ENCODE data around the gene HBD. TPM values are rescaled to one million over a fixed set of nuclear protein-coding genes. Genes with fewer than 3 reads are reported as not detected.

HBD gene
- total and polyA plus RNA-seq, 11 donors, result 4.2 TPM; not detected in 10

- DNase-seq (no peak), ATAC-seq (no peak)
- no peaks in the 10 kb centered on the region for H3K36me3 ChIP-seq
- H3K4me3 ChIP-seq, result no peak overlapping the region
- peaks cover 0 to 3% (median 0%) of the 10 kb centered on the region in 9 donors for H3K27me3 ChIP-seq
- H3K4me1 ChIP-seq, result no peaks in the 10 kb centered on the region
- H3K27ac ChIP-seq, result no peak overlapping the region
- TF ChIP-seq, protein P1, sequence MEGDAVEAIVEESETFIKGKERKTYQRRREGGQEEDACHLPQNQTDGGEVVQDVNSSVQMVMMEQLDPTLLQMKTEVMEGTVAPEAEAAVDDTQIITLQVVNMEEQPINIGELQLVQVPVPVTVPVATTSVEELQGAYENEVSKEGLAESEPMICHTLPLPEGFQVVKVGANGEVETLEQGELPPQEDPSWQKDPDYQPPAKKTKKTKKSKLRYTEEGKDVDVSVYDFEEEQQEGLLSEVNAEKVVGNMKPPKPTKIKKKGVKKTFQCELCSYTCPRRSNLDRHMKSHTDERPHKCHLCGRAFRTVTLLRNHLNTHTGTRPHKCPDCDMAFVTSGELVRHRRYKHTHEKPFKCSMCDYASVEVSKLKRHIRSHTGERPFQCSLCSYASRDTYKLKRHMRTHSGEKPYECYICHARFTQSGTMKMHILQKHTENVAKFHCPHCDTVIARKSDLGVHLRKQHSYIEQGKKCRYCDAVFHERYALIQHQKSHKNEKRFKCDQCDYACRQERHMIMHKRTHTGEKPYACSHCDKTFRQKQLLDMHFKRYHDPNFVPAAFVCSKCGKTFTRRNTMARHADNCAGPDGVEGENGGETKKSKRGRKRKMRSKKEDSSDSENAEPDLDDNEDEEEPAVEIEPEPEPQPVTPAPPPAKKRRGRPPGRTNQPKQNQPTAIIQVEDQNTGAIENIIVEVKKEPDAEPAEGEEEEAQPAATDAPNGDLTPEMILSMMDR (IDR thresholded peaks at IDR 0.05), result no peak
- no peak for TF ChIP-seq POLR2A (IDR thresholded peaks at IDR 0.05)
- WGBS, 4 donors, result 66 to 76% (median 72%) methylated on average over 5 of the region's 5 CpGs
- intact Hi-C loops (cut with DNase I), result no loop called here
- H3K9me3 ChIP-seq, result no peaks in the 10 kb centered on the region
These were observed 6.2 kb downstream of the HBD start for GRCh38 chr11:5228124-5228523.

GRCh38 chr11:5227681-5228080, 6.6 kb downstream of the HBD start:
- TF ChIP-seq, protein P1 (IDR thresholded peaks at IDR 0.05), result no peak
- TF ChIP-seq POLR2A (IDR thresholded peaks at IDR 0.05), result no peak
- WGBS, 4 donors, result 28 to 39% (median 34%) methylated on average over 1 of the region's 1 CpG
- H3K36me3 ChIP-seq, result no peaks in the 10 kb centered on the region
- DNase-seq (no peak), ATAC-seq (no peak)
- no peak overlapping the region for H3K4me3 ChIP-seq
- H3K27me3 ChIP-seq, result peaks cover 0 to 4% (median 0%) of the 10 kb centered on the region in 9 donors
- no peaks in the 10 kb centered on the region for H3K9me3 ChIP-seq
- no peaks in the 10 kb centered on the region for H3K4me1 ChIP-seq
- no peak overlapping the region for H3K27ac ChIP-seq
- intact Hi-C loops (cut with DNase I), result no loop called here

DNA sequence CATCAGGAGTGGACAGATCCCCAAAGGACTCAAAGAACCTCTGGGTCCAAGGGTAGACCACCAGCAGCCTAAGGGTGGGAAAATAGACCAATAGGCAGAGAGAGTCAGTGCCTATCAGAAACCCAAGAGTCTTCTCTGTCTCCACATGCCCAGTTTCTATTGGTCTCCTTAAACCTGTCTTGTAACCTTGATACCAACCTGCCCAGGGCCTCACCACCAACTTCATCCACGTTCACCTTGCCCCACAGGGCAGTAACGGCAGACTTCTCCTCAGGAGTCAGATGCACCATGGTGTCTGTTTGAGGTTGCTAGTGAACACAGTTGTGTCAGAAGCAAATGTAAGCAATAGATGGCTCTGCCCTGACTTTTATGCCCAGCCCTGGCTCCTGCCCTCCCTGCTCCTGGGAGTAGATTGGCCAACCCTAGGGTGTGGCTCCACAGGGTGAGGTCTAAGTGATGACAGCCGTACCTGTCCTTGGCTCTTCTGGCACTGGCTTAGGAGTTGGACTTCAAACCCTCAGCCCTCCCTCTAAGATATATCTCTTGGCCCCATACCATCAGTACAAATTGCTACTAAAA, 7.5 kb downstream of the HBD start, which contains the start of gene HBB:
HBB (minus strand) TSS at position 340 of the 579 bp plus-strand sequence; CDS start at position 290, 50 bp downstream.
- ATAC-seq (no peak), DNase-seq (no peak)
- WGBS, 4 donors, result 74 to 84% (median 78%) methylated on average over 3 of the region's 3 CpGs
- TF ChIP-seq, protein P1 (IDR thresholded peaks at IDR 0.05), result no peak
- TF ChIP-seq POLR2A (IDR thresholded peaks at IDR 0.05), result no peak
- H3K4me3 ChIP-seq, result no peak within 1 kb of the TSS
- H3K27ac ChIP-seq, result no peak within 1 kb of the TSS
- H3K36me3 ChIP-seq, result no peaks in the 10 kb centered on the region
- no peaks in the 10 kb centered on the region for H3K4me1 ChIP-seq
- intact Hi-C loops (cut with DNase I), result no loop called here
- peaks cover 0 to 4% (median 0%) of the 10 kb centered on the region in 9 donors for H3K27me3 ChIP-seq
- no peaks in the 10 kb centered on the region for H3K9me3 ChIP-seq

- Histone ChIP-seq H3K27me3 (peaks cover 0 to 4% (median 0%) of the 10 kb centered on the region in 9 donors), H3K4me1 (no peaks in the 10 kb centered on the region), H3K4me3 (no peak overlapping the region), H3K27ac (no peak overlapping the region), H3K9me3 (no peaks in the 10 kb centered on the region), H3K36me3 (no peaks in the 10 kb centered on the region)
- intact Hi-C loops (cut with DNase I), result no loop called here
- ATAC-seq (no peak), DNase-seq (no peak)
- TF ChIP-seq POLR2A (IDR thresholded peaks at IDR 0.05), result no peak
- TF ChIP-seq, protein P1 (IDR thresholded peaks at IDR 0.05), result no peak
- WGBS, 4 donors, result 34 to 48% (median 43%) methylated on average over 2 of the region's 2 CpGs
These were observed 8.8 kb downstream of the HBD start for GRCh38 chr11:5225480-5225871.

Data from heart left ventricle (tissue), 16 donors.